Anterior cingulate cortex (tissue), 58 donors: ENCODE data around the gene FAM89B.

Experiments used
- DNase-seq, 58 donors: peaks; one replicate each; lab custom pipeline; 2025; lab: John Stamatoyannopoulos, UW

FAM89B gene

DNA sequence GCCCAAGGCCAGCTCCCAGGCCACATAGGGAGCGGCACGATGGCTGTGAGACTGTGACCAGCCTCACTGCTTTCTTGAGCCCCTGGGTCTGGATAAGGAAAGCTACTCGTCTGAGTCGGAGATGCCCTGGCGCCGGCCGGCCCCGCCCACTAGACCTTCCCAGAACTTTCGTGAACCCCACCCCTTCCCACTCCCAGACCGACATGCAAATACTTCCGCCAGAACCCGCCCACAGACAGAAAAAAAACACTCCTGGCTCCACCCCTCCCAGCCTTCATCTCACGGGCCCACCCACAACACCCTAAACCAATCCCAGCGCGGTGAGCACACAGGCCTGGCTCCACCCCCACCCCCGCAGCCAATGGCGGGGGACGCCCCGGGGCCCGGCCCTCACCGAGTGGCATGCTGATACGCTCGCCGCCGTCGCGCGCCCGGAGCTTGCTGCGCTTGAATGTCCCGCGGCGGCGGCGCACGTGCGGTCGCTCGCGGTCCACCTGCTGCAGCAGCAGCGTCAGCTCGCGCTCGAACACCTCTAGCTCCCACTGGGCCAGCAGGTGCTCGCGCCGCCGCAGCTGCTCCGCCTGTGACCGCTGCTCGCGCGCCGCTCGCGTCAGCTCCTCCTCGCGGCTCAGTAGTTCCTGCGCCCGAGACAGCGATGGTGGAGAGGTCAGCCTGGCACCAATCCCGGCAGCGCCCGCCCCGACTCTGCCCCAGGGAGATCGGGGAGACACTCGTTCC, 34.7 kb downstream of the FAM89B start:
- peak; percentile 45 to 97 (median 93) for DNase-seq

DNA sequence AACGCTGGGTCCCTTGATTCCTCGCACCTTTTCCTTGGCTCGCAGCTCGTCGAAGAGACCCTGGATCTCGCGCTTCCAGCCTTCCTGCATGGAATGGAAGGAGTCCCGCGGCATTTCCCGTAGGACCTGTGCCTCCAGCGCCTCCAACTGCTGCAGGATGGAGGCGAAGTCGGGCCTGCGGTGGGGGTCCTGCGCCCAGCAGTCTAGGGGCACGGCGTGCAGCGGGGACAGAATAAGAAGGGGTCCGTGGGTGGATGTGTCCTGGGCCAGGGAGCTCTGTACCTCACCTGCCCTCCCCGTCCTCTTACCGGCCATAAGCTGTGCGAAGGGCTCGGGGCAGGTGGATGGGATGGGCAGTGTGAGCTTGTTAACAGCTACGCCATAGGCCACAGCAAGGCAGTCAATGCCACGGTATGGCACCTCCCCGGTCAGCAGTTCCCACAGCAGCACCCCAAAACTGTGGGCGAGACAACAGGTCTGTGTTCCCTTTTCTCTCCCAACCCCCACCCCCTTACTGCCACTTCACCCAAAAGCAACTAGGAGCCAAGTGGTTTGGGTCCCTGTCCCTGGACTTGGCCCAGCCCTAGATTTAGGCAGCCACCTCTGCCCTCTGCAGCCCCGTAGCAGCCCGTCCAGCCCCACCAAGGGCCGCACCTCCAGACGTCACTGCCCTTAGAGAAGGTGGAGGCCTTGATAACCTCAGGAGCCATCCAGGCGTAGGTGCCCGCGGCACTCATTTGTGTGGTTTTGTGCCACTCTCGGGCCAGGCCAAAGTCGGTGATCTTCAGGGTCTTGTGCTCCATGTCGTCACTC, 35.5 kb downstream of the FAM89B start:
- no peak for DNase-seq

DNA sequence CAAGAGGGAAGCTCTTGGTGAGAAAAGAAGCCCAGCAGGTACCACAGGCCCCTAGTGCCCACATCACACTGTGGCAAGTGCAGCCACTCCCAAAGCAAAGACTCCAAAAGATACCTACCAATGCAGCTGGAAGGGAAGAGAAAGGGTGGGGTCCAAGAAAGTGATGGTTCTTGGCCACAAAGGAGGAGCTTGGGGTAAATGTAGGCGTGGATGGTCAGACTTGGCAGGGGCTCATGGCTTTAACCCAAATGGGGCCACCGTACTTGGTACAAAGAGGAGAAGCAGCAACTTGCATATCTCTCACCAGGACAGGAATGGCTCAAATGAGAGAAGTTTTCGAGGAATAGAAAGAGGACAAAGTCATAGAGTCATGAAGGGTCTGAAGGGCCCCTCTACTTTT, 36.9 kb downstream of the FAM89B start:
- no peak for DNase-seq

DNA sequence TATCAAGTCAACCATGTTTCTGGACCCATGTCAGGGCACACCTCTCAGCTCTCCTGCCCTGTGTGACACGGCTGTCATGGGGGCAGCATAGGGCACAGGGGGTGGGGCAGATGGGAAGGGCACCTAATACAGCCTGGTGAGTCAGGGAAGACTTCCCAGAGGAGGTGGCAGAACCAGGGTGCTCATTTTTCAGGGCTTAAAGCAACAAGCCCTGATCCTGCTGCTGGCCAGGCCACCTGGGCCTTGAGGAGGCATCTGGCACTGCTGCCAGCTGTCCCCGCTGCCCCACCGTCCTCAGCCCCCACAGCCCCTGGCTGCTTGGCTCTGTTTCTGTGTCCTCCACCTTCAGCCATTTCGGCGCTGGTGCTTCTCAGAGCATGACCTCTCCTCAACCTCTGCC, 37.3 kb downstream of the FAM89B start:
- no peak for DNase-seq

DNA sequence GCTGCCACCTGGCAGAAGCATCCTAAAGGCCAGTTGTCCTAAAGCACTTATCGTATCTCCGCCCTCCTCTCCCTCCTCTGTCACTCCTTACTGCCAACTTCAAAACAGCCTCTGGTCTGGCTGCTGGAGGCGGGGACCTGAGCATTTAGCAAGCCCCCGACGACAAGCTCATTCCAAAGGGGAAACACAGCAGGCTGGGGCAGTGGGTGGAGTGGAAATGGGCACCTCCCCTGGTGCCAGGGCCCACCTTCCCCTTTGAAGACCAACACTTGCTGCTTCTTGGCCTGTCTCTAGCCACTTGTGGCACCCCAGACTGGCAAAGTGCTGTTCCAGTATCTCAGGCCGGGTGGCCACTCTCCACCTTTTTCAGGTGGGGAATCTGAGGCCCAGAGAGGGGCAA, 38.1 kb downstream of the FAM89B start:
- peak in 3 of 58 donors; percentile 33 to 53 (median 37) for DNase-seq

DNA sequence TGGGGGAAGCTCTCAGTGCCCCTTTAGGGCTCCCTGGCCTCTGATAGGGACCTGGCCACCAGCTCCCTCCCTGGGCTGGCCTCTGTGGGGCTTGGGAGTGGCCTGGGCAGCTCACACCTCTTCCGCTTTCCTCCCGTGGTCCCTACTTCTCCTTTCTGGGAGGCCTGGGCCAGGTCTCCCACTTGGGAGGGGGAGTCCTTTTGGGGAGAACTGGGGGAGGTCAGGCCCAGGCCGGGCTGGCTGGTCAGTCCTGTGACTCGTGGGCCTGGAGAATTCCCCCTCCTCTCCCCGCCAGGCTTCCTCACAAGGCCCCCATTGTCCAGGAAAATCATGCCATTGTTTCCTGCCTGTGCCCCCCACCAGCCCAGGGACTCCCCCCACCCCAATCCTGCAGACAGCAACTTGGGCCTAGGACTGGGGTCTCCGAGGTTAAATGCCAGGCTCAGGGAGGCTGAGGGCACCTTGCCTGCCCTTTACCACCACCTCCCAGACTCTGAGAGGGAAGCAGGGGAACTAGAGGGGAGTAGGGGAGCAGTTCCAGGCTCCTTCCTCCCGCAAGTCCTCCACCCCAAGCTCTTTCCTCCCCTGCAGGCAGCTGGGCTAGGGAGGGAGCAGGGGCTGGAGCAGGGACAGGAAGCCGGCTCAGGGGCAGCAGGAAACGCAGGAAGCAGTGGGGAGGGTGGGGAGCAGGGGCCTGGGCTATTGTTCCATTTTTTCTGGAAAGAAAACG, 38.9 kb downstream of the FAM89B start:
- DNase-seq: peak in 53 of 58 donors; percentile 16 to 94 (median 70)

DNA sequence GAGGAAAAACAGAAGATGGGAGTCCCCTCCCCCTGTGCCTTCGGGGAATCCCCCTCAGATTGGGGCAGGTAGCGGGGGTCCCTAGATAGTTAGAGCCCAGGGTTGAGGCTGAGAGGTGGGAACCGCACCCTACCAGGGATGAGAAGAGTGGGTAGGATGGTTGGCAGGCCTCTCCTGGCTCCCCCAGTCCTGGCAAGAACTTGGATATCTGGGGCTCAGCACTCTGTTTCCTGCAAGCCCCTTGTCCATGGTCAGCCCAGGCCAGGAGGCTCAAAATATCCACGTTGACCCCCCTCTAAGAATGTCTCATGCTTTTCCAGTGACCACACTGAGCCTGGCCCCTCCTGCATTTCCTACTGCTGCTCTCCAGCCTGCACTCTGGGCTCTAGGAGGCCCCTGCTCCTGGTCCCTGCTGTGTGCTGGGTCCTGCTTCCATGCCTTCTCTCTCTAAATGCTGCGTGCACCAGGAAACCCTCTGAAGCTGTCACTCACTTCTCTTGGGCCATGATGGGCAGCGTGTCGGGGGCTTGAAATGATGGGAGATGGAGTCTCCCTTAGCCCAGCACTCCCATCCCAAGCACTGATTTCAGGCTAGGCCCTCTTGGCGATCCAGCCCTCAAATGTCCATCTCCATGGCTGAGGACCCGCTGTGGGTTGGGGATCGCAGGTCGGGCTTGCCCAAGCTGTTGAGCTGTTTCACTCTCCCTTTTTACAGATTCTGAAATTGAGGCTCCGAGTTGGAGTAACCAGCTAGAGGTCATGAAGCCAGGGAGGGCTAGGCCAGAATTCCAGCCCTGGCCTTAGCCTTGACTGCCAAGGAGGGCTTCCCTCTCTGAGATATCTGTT, 39.6 kb downstream of the FAM89B start:
- no peak for DNase-seq

DNA sequence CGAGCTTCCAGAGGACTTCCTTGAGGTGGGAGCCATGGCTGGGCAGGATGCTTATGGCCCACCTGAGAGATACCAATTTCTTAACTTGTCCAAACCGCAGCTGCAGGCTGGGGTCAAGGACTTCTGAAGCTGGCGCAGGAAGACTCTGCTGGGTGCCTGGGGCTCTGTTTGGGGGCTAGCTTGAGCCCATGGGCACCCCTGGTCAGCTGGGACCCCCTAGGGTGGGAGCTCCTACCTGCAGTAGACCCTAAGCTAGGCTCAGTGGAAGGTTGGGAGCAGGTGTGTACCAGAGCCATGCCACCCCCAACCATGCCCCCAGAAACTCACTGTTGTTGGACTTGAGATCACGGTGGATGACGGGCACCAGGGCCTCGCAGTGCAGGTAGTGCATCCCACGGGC, 40.4 kb downstream of the FAM89B start:
- no peak for DNase-seq

DNA sequence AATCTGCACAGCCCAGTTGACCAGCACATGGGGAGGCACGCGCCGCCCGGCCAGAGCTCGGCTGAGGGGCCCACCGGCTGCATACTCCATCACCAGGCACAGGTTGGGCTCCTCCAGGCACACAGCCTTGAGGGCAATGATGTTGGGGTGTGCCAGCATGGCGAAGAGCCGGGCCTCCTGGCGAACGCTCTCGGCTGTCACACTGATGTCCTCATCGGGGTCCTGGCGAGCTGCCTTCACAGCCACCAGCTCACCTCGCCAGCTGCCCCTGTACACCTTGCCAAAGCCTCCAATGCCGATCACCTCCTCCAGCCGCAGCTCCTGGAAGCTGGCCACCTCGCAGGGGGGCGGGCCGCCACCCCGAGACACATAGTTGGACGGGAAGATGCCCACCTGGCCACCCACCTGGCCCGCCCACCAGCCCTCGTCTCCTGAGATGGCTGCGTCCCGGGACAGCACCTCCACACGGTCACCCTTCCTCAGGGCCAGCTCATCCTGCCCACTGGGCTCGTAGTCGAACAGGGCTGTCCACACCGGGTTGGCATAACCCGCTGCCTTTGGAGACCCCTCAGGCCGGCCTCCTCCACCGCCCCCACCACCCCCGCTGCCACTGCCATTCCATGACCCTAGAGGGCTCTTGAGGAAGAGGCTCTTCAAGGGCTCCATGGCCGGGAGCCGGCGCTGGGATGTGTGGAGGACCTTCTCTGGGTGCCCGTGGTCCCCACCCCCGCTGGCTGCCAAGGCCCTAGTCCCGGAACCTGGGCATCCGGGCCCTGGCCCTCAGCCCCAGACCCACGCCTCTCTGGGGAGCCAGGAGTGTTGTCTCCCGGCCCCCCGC, 41.0 kb downstream of the FAM89B start:
- DNase-seq: peak in 10 of 58 donors; percentile 11 to 63 (median 40)

DNA sequence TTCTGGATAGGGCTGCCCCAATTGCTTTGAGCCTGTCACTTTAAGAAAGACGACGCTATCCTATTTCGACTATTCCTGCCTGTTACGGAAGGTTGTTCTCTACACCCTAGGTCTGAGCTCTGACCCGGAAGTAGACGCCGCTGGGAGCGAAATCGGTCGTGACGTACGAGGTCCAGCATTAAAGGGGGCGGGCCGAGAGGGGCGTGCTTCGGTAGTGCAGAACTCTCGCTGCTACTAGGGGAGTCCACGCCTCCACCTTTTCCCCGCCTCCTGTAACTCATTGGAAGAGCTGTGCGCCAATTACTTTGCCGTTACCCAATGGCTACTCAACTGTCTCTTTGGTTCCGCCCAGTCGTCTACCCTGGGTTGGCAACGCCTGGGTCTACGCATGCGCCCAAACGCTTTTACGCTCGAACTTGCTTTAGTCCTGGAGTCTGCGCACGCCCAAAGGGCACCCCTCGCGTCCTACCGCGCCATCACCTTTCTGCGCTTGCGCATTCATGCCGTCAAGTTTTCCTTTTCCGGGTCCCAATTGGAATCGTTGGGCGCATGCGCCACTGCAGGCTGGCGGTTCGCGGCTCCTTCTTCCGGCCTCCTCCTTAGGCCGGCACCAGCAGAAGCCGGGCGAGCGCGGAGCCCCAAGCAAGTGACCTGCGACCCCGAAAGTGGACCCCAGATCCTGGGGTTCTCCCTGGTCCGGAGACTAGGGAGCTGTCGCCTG, 43.1 kb downstream of the FAM89B start, which contains the start of gene PCNX3:
Gene PCNX3 (plus strand): TSS at position 548 of the 721 bp plus-strand sequence. CDS start 536 bp downstream, outside the sequence.
- DNase-seq: peak; percentile 99 to 100 (median 100)

DNA sequence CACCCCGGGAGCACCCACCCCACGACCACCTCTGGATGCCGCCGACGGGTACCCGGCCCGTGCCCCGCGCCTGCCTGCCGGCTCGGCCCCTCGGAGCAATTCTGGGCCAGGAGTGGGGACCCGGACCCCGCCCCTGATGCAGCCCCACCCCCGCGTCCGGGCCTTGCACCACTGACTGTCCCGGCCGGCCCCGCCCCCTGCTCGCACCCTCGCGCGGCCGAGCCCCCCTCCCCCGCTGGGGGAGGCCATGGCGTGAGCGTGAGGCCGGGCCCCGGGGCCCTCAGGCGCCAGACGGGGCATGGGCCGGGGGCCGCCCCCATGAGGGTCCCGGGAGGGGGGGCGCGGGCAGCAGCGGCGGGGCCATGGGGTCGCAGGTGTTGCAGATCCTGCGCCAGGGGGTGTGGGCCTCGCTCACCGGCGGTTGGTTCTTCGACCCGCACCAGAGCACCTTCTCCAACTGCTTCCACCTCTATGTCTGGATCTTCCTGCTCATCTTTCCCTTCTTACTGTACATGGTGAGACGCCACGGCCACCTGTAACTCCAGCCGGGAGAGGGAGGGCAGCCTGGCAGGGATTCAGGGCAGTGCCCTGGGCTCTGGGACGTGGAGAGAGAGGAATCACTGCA, 43.7 kb downstream of the FAM89B start:
- peak in 2 of 58 donors; percentile 48 to 66 for DNase-seq

DNA sequence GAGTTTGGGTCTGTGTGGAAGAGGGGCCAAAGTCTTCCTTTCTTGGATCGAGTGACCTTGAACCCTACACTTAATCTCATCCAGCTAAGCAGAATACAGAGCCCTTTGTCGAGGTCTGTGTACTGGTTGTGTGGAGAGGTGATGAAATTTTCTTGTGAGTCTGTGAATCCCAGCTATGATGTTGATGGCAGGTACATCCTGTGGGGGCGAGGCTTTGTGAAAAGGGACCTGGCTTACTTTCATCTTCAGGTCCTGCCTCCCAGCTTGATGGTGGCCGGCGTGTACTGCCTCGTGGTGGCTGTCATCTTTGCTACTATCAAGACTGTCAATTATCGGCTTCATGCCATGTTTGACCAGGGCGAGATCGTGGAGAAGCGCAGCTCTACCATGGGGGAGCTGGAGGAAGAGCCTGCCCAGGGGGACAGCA, 44.2 kb downstream of the FAM89B start:
- no peak for DNase-seq

DNA sequence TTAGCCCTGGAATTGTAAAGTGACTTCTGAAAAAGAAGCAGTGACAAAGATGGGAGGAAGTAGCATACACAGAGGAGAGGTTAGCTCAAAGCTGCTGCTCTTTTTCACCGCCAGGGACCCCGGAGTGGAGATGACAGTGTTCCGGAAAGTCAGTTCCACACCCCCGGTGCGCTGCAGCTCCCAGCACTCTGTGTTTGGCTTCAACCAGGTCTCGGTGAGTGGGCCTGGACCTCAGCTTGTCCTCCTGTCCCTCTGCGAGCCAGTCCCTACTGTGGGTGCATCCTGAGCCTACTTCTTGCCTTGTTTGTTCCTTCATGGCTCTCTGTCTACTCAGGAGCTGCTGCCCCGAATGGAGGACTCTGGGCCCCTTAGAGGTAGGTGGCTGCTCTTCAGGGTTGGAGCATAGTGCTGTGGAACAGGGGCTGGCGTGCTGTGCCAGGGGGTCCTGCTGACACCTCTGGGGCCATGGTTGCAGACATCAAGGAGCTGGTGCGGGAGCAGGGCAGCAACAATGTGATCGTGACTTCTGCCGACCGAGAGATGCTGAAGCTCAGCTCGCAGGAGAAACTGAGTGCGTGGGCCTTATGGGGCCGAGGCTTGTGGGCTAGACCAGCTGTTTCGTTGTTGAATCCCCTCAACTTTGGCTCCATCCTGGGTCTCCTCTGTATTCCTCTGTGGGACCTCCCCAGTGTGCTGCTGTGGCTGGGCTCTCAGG, 45.0 kb downstream of the FAM89B start:
- no peak for DNase-seq

DNA sequence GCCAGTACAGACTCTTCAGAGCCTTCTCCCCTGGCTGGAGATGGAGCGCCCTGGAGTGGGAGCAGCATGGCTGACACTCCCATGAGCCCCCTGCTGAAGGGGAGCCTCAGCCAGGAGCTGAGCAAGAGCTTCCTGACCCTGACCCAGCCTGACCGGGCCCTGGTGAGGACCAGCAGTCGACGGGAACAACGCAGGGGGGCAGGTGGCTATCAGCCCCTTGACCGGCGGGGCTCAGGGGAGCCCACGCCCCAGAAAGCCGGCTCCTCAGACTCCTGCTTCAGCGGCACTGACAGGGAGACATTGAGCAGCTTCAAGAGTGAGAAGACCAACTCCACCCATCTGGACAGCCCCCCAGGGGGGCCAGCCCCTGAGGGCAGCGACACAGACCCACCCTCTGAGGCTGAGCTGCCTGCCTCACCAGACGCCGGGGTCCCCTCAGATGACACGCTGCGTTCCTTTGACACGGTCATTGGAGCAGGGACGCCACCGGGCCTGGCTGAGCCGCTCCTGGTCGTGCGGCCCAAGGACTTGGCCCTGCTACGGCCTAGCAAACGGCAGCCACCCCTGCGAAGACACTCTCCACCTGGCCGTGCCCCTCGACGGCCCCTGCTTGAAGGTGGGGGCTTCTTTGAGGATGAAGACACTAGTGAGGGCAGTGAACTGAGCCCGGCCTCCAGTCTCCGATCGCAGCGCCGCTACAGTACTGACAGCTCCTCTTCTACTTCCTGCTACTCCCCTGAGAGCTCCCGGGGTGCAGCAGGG, 45.8 kb downstream of the FAM89B start:
- no peak for DNase-seq

DNA sequence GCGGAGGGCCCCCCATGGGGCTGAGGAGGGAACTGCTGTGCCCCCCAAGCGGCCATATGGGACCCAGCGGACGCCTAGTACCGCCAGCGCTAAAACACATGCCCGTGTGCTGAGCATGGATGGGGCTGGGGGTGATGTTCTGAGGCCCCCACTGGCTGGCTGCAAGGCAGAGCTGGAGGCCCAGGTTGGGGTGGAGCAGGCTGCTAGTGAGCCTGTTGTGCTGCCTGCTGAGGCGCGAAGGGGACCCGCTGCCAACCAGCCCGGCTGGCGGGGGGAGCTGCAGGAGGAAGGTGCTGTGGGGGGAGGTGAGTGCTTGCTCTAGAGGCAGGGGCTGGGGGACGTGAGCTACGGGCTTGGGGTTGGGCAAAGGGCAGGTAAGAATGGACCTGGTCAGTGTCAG, 46.4 kb downstream of the FAM89B start:
- DNase-seq: no peak

DNA sequence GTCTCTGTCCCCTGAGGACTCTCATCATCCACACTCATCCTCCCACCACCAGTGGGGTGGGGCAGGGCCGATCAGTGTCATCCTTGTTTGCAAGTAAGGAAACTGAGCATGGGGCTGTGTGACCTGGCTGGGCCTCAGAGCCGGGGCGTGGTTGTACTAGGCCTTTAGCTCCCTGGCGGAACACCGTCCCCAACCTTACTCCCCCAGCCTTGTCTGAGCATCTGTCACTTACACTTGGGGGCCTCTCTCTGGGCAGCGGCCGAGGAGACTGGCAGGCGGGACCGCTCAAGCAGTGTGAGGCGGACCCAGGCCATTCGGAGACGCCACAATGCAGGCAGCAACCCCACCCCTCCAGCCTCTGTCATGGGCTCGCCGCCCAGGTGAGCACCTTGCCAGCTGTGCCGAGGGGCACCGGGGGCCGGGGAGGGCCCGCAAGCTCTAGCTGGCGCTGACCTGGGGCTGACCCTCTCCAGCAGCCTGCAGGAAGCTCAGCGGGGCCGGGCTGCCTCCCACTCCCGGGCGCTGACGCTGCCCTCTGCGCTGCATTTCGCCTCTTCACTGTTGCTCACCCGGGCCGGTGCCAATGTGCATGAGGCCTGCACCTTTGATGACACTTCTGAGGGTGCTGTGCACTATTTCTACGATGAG, 47.1 kb downstream of the FAM89B start:
- DNase-seq: no peak
